Measurements from ENCODE around the gene CNGB1.

- TF ChIP-seq CTCF (IDR thresholded peaks at IDR 0.05 in 8 of 11, conservative IDR thresholded peaks at IDR 0.05 in 3 of 11): no peak
- TF ChIP-seq POLR2AphosphoS5 (IDR thresholded peaks at IDR 0.05): no peak
- no peak for TF ChIP-seq POLR2A (IDR thresholded peaks at IDR 0.05)
These were observed 115.7 kb downstream of the CNGB1 start for GRCh38 chr16:57855188-57855587.
